K562 (cell line): ENCODE measurements around the gene USP13.

ENCODE experiments used
- CTCF ChIP-seq, 3 experiments: IDR thresholded peaks in 2 of 3; conservative IDR thresholded peaks in 1 of 3; 2 replicates each; pipeline ENCODE4 v1.5.1; 2011 to 2012; ENCODE audit warnings: low read length in 3 of 3, mild to moderate bottlenecking in 3 of 3, control low read depth in 2 of 3, improper control_type of control experiment in 1 of 3, inconsistent platforms in 1 of 3, low read depth in 1 of 3, mixed read lengths in 1 of 3, moderate library complexity in 1 of 3; ENCODE audit not compliant: insufficient read depth in 2 of 3
- ETV6 ChIP-seq, 3 experiments: fragments of 150-350 bp in 1 of 3; sonication (generic) in 1 of 3; formaldehyde crosslinking in 1 of 3; IDR thresholded peaks; 2 replicates each; pipeline versions ENCODE4 v1.6.1 to v1.8.0; 2014 to 2022; ENCODE audit warnings: borderline replicate concordance in 2 of 3, low read depth in 2 of 3, antibody characterized with exemption in 1 of 3, low read length in 1 of 3, mild to moderate bottlenecking in 1 of 3, missing genetic modification reagents in 1 of 3
- EZH2 ChIP-seq: IDR thresholded peaks from 2 replicates; pipeline ENCODE4 v1.6.1; 2012; ENCODE audit warnings: low read depth, mild to moderate bottlenecking, inconsistent platforms, low read length, borderline replicate concordance
- FOXO4 ChIP-seq: fragments of 450-650 bp; formaldehyde crosslinking; IDR thresholded peaks from 2 replicates; pipeline ENCODE4 v1.4.0; 2020; ENCODE audit warnings: mild to moderate bottlenecking, moderate library complexity
- OTX1 ChIP-seq: fragments of 450-650 bp; formaldehyde crosslinking; IDR thresholded peaks from 2 replicates; pipeline ENCODE4 v1.4.0; 2022; ENCODE audit warnings: mild to moderate bottlenecking
- POLR2AphosphoS5 ChIP-seq: IDR thresholded peaks from 2 replicates; pipeline ENCODE4 v1.6.1; 2011; ENCODE audit warnings: mild to moderate bottlenecking, low read depth, low read length, moderate library complexity; ENCODE audit not compliant: control insufficient read depth, insufficient read depth
- PRDM10 ChIP-seq: fragments of 450-650 bp; IDR thresholded peaks from 2 replicates; pipeline ENCODE4 v1.6.1; 2018; ENCODE audit not compliant: partially characterized antibody
- RAD51 ChIP-seq: fragments of 450-650 bp; IDR thresholded peaks from 2 replicates; pipeline ENCODE4 v1.7.1; 2016; ENCODE audit warnings: low read depth, mild to moderate bottlenecking, borderline replicate concordance
- TCF7 ChIP-seq: sonication (generic); IDR thresholded peaks from 2 replicates; pipeline ENCODE4 v1.6.1; 2016; ENCODE audit warnings: antibody characterized with exemption, borderline replicate concordance
- ZKSCAN1 ChIP-seq: fragments of 150-350 bp; IDR thresholded peaks from 2 replicates; pipeline ENCODE4 v1.6.1; 2016; ENCODE audit warnings: low read depth, low read length

- TF ChIP-seq OTX1 (CRISPR knock-in tag) (no peak), RAD51 (no peak), EZH2 (no peak), POLR2AphosphoS5 (no peak), CTCF (IDR thresholded peaks at IDR 0.05 in 2 of 3, conservative IDR thresholded peaks at IDR 0.05 in 1 of 3; ENCODE audit: insufficient read depth in 2 of 3, low read depth in 1 of 3, low read length in 3 of 3) (no peak), ETV6 (IDR thresholded peaks at IDR 0.05; ENCODE audit: borderline replicate concordance in 1 of 2, low read depth in 2 of 2, low read length in 1 of 2) (no peak), ETV6 (CRISPR knock-in tag; IDR thresholded peaks at IDR 0.05; ENCODE audit: borderline replicate concordance) (no peak), FOXO4 (CRISPR knock-in tag) (no peak), TCF7 (no peak), ZKSCAN1 (no peak), PRDM10 (no peak)
Observed at GRCh38 chr3:179730506-179730905, 77.7 kb downstream of the USP13 start.
